Stimulated activated CD8-positive, alpha-beta memory T cell treated with anti-CD3 and anti-CD28 coated beads, Interleukin-7, amount 100 ng/mL, for 4 hours (primary cell): ENCODE measurements around the gene PARD3.
"Not testable (repeated sequence)": the region's sequence is repeated elsewhere in the genome, so short reads cannot be mapped to it uniquely, and the experiment has no call there.

ENCODE experiments used
- DNase-seq, 2 donors: peaks; one replicate each; pipeline ENCODE4 v3.0.0-alpha.2; 2020; ENCODE audit warnings: low read depth in 2 of 2

PARD3 gene

DNA sequence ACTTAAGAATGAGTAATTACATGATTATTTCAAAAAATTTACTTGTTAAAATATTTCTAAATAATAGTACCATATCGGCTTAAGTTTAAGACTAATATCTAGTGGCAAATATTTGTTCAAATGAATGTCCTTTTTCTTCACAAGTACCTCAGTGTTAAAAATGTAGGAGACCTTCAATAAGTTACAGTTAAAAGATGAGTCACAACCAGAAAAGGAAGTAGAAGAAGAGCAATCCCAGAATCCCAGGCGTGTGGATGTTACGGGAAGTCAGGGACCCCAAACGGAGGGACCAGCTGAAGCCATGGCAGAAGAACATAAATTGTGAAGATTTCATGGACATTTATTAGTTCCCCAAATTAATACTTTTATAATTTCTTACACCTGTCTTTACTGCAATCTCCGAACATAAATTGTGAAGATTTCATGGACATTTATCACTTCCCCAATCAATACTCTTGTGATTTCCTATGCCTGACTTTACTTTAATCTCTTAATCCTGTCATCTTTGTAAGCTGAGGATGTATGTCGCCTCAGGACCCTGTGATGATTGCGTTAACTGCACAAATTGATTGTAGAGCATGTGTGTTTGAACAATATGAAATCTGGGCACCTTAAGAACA is 388.4 kb downstream of the PARD3 start:
- not testable (repeated sequence) for DNase-seq

DNA sequence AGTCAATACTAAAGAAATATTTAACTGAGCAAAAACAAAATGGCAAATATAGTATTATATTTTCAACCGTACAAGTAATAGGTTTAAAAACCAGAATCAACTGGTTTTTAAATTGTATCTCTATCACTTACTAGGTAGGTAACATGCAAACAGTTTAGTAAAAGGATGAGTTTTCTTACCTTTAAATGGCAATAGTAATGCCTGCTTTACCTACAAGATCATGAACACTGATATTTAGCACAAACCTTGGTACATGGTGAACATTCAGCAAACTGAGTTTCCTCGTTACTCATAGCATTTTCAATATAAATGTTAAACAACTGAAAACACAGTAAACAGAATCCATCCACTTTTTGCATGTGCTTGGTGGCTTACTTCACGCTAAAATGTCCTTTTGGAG is 389.1 kb downstream of the PARD3 start:
- no peak for DNase-seq

GRCh38 chr10:34423673-34424625 is 391.1 kb downstream of the PARD3 start:
- DNase-seq, result no peak

DNA sequence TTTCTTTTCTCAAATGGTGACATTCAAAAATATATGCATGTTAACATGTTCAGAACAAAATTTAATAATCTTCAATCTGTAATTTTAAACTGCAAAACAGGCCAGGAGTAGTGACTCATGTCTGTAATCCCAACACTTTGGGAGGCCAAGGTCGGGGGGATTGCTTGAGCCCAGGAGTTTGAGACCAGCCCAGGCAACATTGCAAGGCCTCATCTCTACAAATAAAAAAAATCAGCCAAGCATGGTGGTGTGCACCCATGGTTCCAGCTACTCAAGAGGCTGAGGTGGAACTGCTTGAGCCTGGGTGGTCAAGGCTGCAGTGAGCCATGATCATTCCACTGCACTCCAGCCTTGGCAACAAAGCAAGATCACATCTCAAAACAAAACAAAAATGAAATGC is 394.3 kb downstream of the PARD3 start:
- no peak for DNase-seq

DNA sequence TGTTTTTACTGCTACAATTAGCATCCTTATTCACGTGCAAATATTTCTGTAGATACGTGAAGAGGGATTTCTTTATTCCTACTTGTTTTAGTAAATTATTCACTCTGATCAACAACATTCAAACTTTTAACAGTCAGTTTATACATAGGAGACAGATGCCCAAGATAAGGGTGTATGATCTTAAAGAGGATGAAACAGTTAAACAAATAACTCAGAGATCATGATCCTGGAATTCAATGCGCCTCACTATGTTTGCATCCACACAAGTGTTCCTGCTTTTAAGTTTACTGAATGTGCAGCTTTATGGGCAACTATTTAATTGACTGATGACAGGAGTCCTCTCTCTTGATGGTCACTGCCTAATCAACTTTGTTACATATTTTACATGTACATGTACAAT is 394.8 kb downstream of the PARD3 start:
- no peak for DNase-seq

DNA sequence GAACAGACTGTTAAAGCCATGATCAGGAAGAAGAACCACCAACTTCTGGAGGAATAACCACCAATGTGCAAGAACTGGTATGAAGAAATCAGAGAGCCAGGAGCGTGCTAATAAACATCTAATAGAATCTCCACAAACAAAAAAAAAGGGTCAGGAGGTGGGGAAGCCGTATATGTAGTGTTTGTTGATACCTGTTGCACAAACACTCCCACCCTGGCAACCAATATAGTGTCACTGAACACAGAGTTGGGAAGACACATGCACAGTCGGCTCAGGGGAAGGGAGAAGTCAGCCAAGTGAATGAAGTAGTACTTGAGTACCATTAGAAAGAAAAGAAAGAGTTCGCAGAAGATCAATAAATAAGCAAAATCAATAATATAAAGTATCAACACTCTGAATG is 400.1 kb downstream of the PARD3 start:
- no peak for DNase-seq

DNA sequence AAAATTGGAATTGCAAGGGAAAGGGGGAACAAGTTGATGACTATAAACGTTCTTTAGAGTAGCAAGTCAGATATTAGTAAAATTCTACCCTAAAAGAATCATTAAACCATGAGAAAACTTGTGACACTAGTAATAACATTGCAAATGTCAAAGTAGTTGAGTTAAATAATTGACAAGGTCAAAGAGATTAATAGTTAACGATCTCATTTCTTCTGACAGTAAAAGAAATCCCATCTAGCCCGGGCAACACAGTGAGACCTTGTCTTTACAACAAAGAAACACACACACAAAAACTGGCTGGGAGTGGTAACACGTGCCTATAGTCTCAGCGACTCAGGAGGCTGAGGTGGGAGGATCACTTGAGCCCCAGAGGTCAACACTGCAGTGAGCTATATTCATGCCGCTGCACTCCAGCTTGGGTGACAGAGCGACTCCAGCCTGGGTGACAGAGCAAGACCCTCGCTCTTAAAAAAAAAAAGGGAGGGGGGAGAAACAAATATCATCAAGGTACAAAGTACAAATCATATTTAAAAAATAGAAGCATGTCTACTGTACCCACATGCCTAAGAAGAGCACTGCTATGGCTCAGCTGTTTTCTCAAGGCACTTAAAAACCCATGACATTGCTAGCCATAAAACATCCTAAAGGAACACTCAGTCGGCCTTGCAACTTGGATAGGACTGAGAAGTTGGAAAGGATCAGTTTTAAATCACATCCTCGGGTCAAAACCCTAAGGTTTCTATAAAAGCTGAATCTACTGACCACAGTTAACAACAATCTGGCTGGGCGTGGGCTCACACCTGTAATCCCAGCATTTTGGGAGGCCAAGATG is 401.1 kb downstream of the PARD3 start:
- no peak for DNase-seq

DNA sequence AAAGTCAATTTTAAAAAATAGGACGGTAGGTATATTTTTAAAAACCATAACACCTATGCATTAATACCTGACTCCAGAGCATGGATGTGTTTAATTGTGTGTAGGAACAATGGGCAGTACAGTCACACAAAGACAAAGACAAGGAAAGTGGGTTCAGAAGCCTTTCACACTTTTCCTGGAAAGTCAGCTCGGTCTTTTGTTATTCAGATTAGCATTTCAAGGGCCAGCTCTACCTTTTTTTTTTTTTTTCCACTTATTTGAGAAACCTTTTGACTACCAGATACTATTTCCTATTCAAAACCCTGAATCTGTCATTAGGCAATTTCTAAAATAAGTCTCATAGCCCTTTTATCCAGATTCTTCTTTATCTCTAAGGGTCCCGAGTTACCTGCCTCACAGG is 401.9 kb downstream of the PARD3 start:
- DNase-seq, result no peak

DNA sequence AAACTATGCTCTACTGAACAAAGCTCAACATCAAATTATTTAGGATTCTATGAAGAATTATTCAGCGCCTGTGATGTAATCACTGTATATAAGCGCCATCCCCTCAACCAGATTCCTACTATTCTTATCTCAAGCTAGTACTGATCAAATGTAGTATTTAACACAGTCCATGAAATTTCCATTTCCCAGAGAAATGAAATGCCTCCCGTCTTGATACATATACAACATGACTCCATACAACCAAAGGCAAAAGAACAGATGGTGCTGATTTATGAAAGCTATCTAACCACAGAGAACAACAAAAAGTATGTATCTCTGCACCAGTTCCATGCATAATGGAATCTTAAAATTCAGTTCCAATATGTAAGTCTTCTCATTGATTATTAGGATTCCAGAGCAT is 406.1 kb downstream of the PARD3 start:
- DNase-seq, result no peak

- no peak for DNase-seq
Observed at GRCh38 chr10:34408381-34408780, 406.7 kb downstream of the PARD3 start.

DNA sequence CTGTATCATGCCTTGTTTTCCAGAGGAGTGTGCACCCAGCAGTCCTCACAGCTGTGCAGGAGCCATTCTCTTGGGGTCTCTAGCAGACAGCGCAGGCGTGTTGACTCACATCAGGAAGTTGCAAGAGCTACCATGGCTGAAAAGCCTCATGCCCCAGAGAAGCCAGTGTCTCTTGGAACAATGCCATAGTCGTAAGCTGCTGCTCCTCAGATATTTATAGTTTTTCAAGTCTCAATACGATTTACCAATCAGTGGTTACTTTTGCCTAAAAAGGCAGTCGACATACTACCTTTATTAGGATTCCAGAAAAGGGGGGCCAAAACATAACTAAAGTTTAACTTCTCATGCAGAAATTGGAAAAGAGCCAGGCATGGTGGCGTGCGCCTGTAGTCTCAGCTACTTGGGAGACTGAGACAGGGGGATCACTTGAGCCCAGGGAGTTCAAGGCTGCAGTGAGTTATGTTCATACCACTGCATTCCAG is 407.7 kb downstream of the PARD3 start:
- DNase-seq, result no peak

GRCh38 chr10:34406463-34407323 is 408.4 kb downstream of the PARD3 start:
- no peak for DNase-seq

GRCh38 chr10:34405611-34406462 is 409.3 kb downstream of the PARD3 start:
- DNase-seq, result no peak

DNA sequence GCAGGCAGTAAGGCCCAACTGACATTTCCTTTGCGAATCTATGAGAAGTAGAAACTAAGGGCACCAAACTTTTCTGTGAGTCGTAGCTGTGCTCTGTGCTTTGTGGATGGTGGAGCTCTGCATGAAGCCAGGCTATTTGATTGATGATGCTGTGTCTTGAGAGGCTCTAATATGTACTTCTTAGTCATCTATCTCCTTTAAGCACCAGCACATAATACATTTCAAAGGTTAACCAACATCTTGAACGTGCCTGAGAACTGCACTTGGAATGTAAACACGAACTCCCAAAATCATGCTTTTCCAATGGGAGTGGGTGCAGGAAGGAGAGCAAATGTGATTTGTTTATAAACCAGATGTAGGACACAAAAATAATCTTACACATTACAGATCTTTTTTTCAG is 411.6 kb downstream of the PARD3 start:
- no peak for DNase-seq

GRCh38 chr10:34400075-34400474 is 415.0 kb downstream of the PARD3 start:
- DNase-seq, result no peak

GRCh38 chr10:34399013-34399412 is 416.1 kb downstream of the PARD3 start:
- DNase-seq, result no peak

- DNase-seq, result no peak
Observed at GRCh38 chr10:34397324-34397723, 417.8 kb downstream of the PARD3 start.

GRCh38 chr10:34396663-34397062 is 418.4 kb downstream of the PARD3 start:
- no peak for DNase-seq

DNA sequence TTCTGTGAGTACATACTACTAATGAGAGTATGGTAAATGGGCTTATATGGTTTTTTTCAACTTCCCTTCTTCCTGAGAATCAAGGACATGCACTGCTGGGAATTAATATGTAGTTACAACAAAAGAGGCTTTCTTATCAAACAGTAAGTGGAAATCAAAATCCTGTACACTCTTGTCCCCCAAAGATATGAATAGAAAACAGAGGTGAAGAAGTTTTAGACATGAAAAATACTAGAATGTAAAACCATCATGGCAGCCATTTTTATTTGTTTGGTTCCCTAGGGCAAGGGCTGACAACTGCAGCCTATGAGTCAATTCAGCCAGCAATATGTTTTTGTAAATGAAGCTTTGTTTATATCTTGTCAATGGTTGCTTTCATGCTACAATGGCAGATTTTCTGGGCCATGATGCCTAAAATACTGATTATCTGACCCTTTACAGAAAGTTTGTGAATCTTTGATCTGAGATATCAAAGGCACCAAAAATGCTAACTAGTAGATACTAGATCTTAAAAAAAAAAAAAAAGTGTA is 422.4 kb downstream of the PARD3 start:
- no peak for DNase-seq

- not testable (repeated sequence) for DNase-seq
Observed at GRCh38 chr10:34391168-34391567, 423.9 kb downstream of the PARD3 start.
